MM.1S (cell line): ENCODE data around the gene ZNF331.

ENCODE experiments used
- DNase-seq: peaks from one replicate; pipeline ENCODE4 v3.0.0-alpha.2; 2015
- H2AFZ ChIP-seq: fragments of 300-600 bp; sonication (generic); 2 replicates; pipeline ENCODE4 v1.6.0; 2016; ENCODE audit warnings: antibody characterized with exemption, low read length
- H3F3A ChIP-seq: fragments of 300-600 bp; sonication (generic); 2 replicates; pipeline ENCODE4 v1.6.1; 2016; ENCODE audit warnings: mild to moderate bottlenecking, antibody characterized with exemption, low read length, moderate library complexity, mixed read lengths; ENCODE audit not compliant: insufficient read depth
- H3K27ac ChIP-seq: fragments of 300-600 bp; sonication (generic); 2 replicates; pipeline ENCODE4 v1.5.1; 2016; ENCODE audit warnings: mild to moderate bottlenecking, low read length
- H3K27me3 ChIP-seq: fragments of 300-600 bp; sonication (generic); replicated peaks from 2 replicates; pipeline ENCODE4 v1.6.0; 2016; ENCODE audit warnings: low read length; ENCODE audit not compliant: insufficient read depth
- H3K36me3 ChIP-seq: fragments of 300-600 bp; sonication (generic); replicated peaks from 2 replicates; pipeline ENCODE4 v1.6.1; 2016; ENCODE audit warnings: mild to moderate bottlenecking, low read length, mixed read lengths; ENCODE audit not compliant: insufficient read depth
- H3K4me1 ChIP-seq: fragments of 300-600 bp; sonication (generic); 2 replicates; pipeline ENCODE4 v1.6.1; 2016; ENCODE audit warnings: low read length, mixed read lengths
- H3K4me2 ChIP-seq: fragments of 300-600 bp; sonication (generic); 2 replicates; pipeline ENCODE4 v1.6.0; 2016; ENCODE audit warnings: low read depth, low read length
- H3K4me3 ChIP-seq: fragments of 300-600 bp; sonication (generic); 2 replicates; pipeline ENCODE4 v1.5.1; 2016; ENCODE audit warnings: low read length, mixed read lengths
- H3K79me2 ChIP-seq: fragments of 300-600 bp; sonication (generic); 2 replicates; pipeline ENCODE4 v1.6.1; 2016; ENCODE audit warnings: mixed run types, low read length, mixed read lengths
- H3K9ac ChIP-seq: fragments of 300-600 bp; sonication (generic); 2 replicates; pipeline ENCODE4 v1.6.1; 2016; ENCODE audit warnings: low read length, mixed read lengths
- H3K9me2 ChIP-seq: fragments of 300-600 bp; sonication (generic); replicated peaks from 2 replicates; pipeline ENCODE4 v1.6.1; 2016; ENCODE audit warnings: mild to moderate bottlenecking, low read length, mixed read lengths; ENCODE audit not compliant: insufficient read depth
- H3K9me3 ChIP-seq: fragments of 300-600 bp; sonication (generic); replicated peaks from 2 replicates; pipeline ENCODE4 v1.6.1; 2016; ENCODE audit warnings: mild to moderate bottlenecking, low read length, mixed read lengths; ENCODE audit not compliant: insufficient read depth
- H4K20me1 ChIP-seq: fragments of 300-600 bp; sonication (generic); 2 replicates; pipeline ENCODE4 v1.6.1; 2016; ENCODE audit warnings: mild to moderate bottlenecking, low read length, moderate library complexity, mixed read lengths; ENCODE audit not compliant: insufficient read depth
- EZH2 ChIP-seq: fragments of 300-600 bp; sonication (generic); optimal IDR thresholded peaks from 2 replicates; pipeline ENCODE3; 2017; ENCODE audit warnings: low read depth, mild to moderate bottlenecking, antibody characterized with exemption, low read length, mixed read lengths
- EZH2phosphoT487 ChIP-seq: fragments of 300-600 bp; sonication (generic); IDR thresholded peaks from 2 replicates; pipeline ENCODE4 v1.6.1; 2018; ENCODE audit warnings: antibody characterized with exemption, low read length
- TF ChIP-seq, protein P1 (sequence below): fragments of 300-600 bp; sonication (generic); IDR thresholded peaks from 2 replicates; pipeline ENCODE4 v1.5.1; 2016; ENCODE audit warnings: antibody characterized with exemption, low read length, mixed read lengths

ZNF331 gene

GRCh38 chr19:53509443-53509842 lies 28.5 kb upstream of the ZNF331 start:
- H3K9ac ChIP-seq = no peak overlapping the region
- H4K20me1 ChIP-seq = no peaks in the 10 kb centered on the region
- no peaks in the 10 kb centered on the region for H3K79me2 ChIP-seq
- no peak overlapping the region for H3K4me3 ChIP-seq
- no peak for TF ChIP-seq EZH2phosphoT487
- TF ChIP-seq, protein P1, sequence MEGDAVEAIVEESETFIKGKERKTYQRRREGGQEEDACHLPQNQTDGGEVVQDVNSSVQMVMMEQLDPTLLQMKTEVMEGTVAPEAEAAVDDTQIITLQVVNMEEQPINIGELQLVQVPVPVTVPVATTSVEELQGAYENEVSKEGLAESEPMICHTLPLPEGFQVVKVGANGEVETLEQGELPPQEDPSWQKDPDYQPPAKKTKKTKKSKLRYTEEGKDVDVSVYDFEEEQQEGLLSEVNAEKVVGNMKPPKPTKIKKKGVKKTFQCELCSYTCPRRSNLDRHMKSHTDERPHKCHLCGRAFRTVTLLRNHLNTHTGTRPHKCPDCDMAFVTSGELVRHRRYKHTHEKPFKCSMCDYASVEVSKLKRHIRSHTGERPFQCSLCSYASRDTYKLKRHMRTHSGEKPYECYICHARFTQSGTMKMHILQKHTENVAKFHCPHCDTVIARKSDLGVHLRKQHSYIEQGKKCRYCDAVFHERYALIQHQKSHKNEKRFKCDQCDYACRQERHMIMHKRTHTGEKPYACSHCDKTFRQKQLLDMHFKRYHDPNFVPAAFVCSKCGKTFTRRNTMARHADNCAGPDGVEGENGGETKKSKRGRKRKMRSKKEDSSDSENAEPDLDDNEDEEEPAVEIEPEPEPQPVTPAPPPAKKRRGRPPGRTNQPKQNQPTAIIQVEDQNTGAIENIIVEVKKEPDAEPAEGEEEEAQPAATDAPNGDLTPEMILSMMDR = no peak
- no peak for TF ChIP-seq EZH2
- no peaks in the 10 kb centered on the region for H3K27me3 ChIP-seq
- no peaks in the 10 kb centered on the region for H3K36me3 ChIP-seq
- no peaks in the 10 kb centered on the region for H3F3A ChIP-seq
- no peaks in the 10 kb centered on the region for H3K4me1 ChIP-seq
- no peak overlapping the region for H3K4me2 ChIP-seq
- no peaks in the 10 kb centered on the region for H3K9me3 ChIP-seq
- H3K9me2 ChIP-seq = no peaks in the 10 kb centered on the region
- no peak overlapping the region for H3K27ac ChIP-seq
- DNase-seq = no peak
- H2AFZ ChIP-seq = no peak overlapping the region

DNA sequence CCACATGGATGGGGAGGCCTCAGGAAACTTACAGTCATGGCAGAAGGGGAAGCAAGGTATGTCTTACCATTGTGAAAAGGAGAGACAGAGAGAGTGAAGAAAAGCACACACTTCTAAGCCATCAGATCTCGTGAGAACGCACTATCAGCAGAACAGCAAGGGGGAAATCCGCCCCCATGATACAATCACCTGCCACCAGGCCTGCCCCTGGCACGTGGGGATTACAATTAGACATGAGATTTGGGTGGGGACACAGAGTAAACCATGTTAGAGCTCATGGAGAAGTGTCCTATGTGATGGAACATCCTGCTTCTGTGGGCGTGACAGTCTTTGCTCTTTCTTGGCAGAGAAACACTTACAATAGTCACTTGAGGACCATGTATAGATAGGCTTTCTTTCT lies 28.1 kb upstream of the ZNF331 start:
- Histone ChIP-seq H3K4me1 (no peaks in the 10 kb centered on the region), H3F3A (no peaks in the 10 kb centered on the region), H3K9me2 (no peaks in the 10 kb centered on the region), H4K20me1 (no peaks in the 10 kb centered on the region), H3K36me3 (no peaks in the 10 kb centered on the region), H3K9ac (no peak overlapping the region), H3K9me3 (no peaks in the 10 kb centered on the region), H3K4me2 (no peak overlapping the region), H2AFZ (no peak overlapping the region), H3K4me3 (no peak overlapping the region), H3K27me3 (no peaks in the 10 kb centered on the region), H3K27ac (no peak overlapping the region), H3K79me2 (no peaks in the 10 kb centered on the region)
- no peak for TF ChIP-seq EZH2
- TF ChIP-seq EZH2phosphoT487 = no peak
- TF ChIP-seq, protein P1 = no peak
- no peak for DNase-seq

- no peaks in the 10 kb centered on the region for H3K9me3 ChIP-seq
- H3K4me3 ChIP-seq = no peak overlapping the region
- no peaks in the 10 kb centered on the region for H3K36me3 ChIP-seq
- H3K4me1 ChIP-seq = no peaks in the 10 kb centered on the region
- no peaks in the 10 kb centered on the region for H3K27me3 ChIP-seq
- TF ChIP-seq EZH2phosphoT487 (no peak), EZH2 (no peak)
- TF ChIP-seq, protein P1 = no peak
- DNase-seq = no peak
- H3K9me2 ChIP-seq = no peaks in the 10 kb centered on the region
- H3K9ac ChIP-seq = no peak overlapping the region
- no peak overlapping the region for H3K4me2 ChIP-seq
- no peaks in the 10 kb centered on the region for H3K79me2 ChIP-seq
- no peak overlapping the region for H2AFZ ChIP-seq
- no peak overlapping the region for H3K27ac ChIP-seq
- H3F3A ChIP-seq = no peaks in the 10 kb centered on the region
- H4K20me1 ChIP-seq = no peaks in the 10 kb centered on the region
Observed at GRCh38 chr19:53511357-53511756, 26.6 kb upstream of the ZNF331 start.
